HepG2 (cell line): ENCODE results near the gene SMARCD1. TPM values are rescaled to one million over a fixed set of nuclear protein-coding genes. Genes with fewer than 3 reads are reported as not detected.

Source experiments
- ATAC-seq: fragments of 200-7000 bp; cut with Tn5 transposase; 3 replicates; pipeline ENCODE4 v1.9.1; 2020; ENCODE audit warnings: mild to moderate bottlenecking, moderate library complexity
- BruUV-seq: library from RNA; stranded (reverse); fragments of 400-500 nt; replicated peaks from 2 replicates; lab custom pipeline; 2021; lab: Mats Ljungman, UMichigan
- CTCF ChIA-PET: fragments of 300-600 bp; formaldehyde crosslinking; extraction: SDS; loops from one replicate; lab custom pipeline; 2021; ENCODE audit warnings: low total read pairs, inconsistent platforms, low intra/inter-chr PET ratio; lab: Yijun Ruan, JAX
- POLR2A ChIA-PET: fragments of 350-600 bp; sonication (Branson Sonifier 250); formaldehyde crosslinking; loops from one replicate; lab custom pipeline; 2020; ENCODE audit warnings: antibody characterized with exemption, inconsistent platforms; lab: Yijun Ruan, JAX
- DNase-seq: peaks from one replicate; pipeline ENCODE4 v3.0.0-alpha.2; 2015; ENCODE audit warnings: low spot score
- FAIRE-seq: peaks from 3 replicates; lab custom pipeline; 2011; peaks lifted over from hg19 to GRCh38; lab: Jason Lieb, UNC
- H2AFZ ChIP-seq: one replicate; pipeline ENCODE4 v1.6.1; 2011; ENCODE audit warnings: low read length, inconsistent platforms
- H3K27ac ChIP-seq: fragments of 300-600 bp; 3 replicates; pipeline ENCODE4 v1.8.0; 2011; ENCODE audit warnings: mixed run types, mild to moderate bottlenecking, mixed read lengths, low read length, inconsistent platforms; ENCODE audit not compliant: insufficient read depth; ENCODE audit errors: extremely low read length
- H3K27me3 ChIP-seq, 2 experiments: fragments of 200-600 bp in 1 of 2; 2 replicates in 1 of 2; 3 replicates in 1 of 2; pipeline versions ENCODE4 v1.6.0 to v1.8.0; 2011; ENCODE audit warnings: low read length in 2 of 2, mild to moderate bottlenecking in 2 of 2, moderate library complexity in 2 of 2, inconsistent platforms in 1 of 2; ENCODE audit not compliant: insufficient read depth in 2 of 2, control insufficient read depth in 1 of 2
- H3K36me3 ChIP-seq, 2 experiments: fragments of 200-600 bp in 1 of 2; replicated peaks in 1 of 2; 2 replicates in 1 of 2; 3 replicates in 1 of 2; pipeline versions ENCODE4 v1.5.1 to v1.8.0; 2011; ENCODE audit warnings: low read length in 2 of 2, inconsistent platforms in 1 of 2; ENCODE audit not compliant: insufficient read depth in 2 of 2, control insufficient read depth in 1 of 2
- H3K4me1 ChIP-seq: 2 replicates; pipeline ENCODE4 v1.5.1; 2012; ENCODE audit warnings: low read length, inconsistent platforms; ENCODE audit not compliant: insufficient read depth
- H3K4me2 ChIP-seq: 2 replicates; pipeline ENCODE4 v1.6.0; 2011; ENCODE audit warnings: low read depth, low read length, inconsistent platforms
- H3K4me3 ChIP-seq, 3 experiments: fragments of 200-600 bp in 1 of 3; sonication (generic), shearing (Covaris generic) in 1 of 3; replicated peaks in 1 of 3; 2 replicates each; pipeline ENCODE4 v1.5.1; 2011 to 2016; ENCODE audit warnings: low read length in 3 of 3, inconsistent platforms in 2 of 3, low read depth in 2 of 3, mild to moderate bottlenecking in 2 of 3, control low read depth in 1 of 3, mixed read lengths in 1 of 3; ENCODE audit not compliant: insufficient read depth in 1 of 3
- H3K79me2 ChIP-seq: one replicate; pipeline ENCODE4 v1.6.1; 2011; ENCODE audit warnings: low read length, inconsistent platforms; ENCODE audit not compliant: insufficient read depth
- H3K9ac ChIP-seq: 2 replicates; pipeline ENCODE4 v1.6.0; 2011; ENCODE audit warnings: mild to moderate bottlenecking, low read depth, low read length, inconsistent platforms; ENCODE audit not compliant: insufficient read depth
- H3K9me3 ChIP-seq: 2 replicates; pipeline ENCODE4 v1.5.1; 2012; ENCODE audit warnings: mild to moderate bottlenecking, low read length
- H4K20me1 ChIP-seq: 2 replicates; pipeline ENCODE4 v1.6.0; 2011; ENCODE audit warnings: inconsistent platforms, mild to moderate bottlenecking, low read length, moderate library complexity; ENCODE audit not compliant: insufficient read depth
- CREM ChIP-seq, 2 experiments: sonication (generic) in 1 of 2; formaldehyde crosslinking in 1 of 2; IDR thresholded peaks; 2 replicates each; pipeline versions ENCODE4 v1.4.0 to v1.6.1; 2016 to 2020; ENCODE audit warnings: antibody characterized with exemption in 1 of 2, mild to moderate bottlenecking in 1 of 2, missing genetic modification reagents in 1 of 2
- HNRNPL ChIP-seq: fragments of 200-400 bp; formaldehyde crosslinking; IDR thresholded peaks from 2 replicates; pipeline ENCODE4 v1.6.1; 2017; ENCODE audit warnings: mild to moderate bottlenecking, low read depth, low read length
- KAT2B ChIP-seq: fragments of 150-350 bp; IDR thresholded peaks from 2 replicates; pipeline ENCODE4 v1.6.1; 2014; ENCODE audit warnings: low read depth, low read length, borderline replicate concordance
- KDM1A ChIP-seq: IDR thresholded peaks from 2 replicates; pipeline ENCODE4 v1.6.1; 2016; ENCODE audit warnings: missing compliant biosample characterization
- NRL ChIP-seq: sonication (generic); formaldehyde crosslinking; IDR thresholded peaks from 2 replicates; pipeline ENCODE4 v1.5.0; 2020; ENCODE audit warnings: missing genetic modification reagents, mild to moderate bottlenecking, moderate library complexity, borderline replicate concordance
- SMAD1 ChIP-seq: sonication (generic); formaldehyde crosslinking; IDR thresholded peaks from 2 replicates; pipeline ENCODE4 v1.4.0; 2020; ENCODE audit warnings: missing genetic modification reagents, low read depth, mild to moderate bottlenecking, borderline replicate concordance
- ZIK1 ChIP-seq: sonication (generic); formaldehyde crosslinking; IDR thresholded peaks from 2 replicates; pipeline ENCODE4 v1.5.0; 2020; ENCODE audit warnings: mild to moderate bottlenecking, low read depth, missing genetic modification reagents, borderline replicate concordance
- ZNF251 ChIP-seq: sonication (generic); formaldehyde crosslinking; IDR thresholded peaks from 2 replicates; pipeline ENCODE4 v1.9.0; 2021; ENCODE audit warnings: mild to moderate bottlenecking, missing genetic modification reagents
- ZNF3 ChIP-seq: IDR thresholded peaks from 2 replicates; pipeline ENCODE4 v1.7.0; 2017; ENCODE audit warnings: inconsistent platforms
- ZNF792 ChIP-seq: IDR thresholded peaks from 2 replicates; pipeline ENCODE4 v1.6.1; 2016
- WGBS: methylation state at CpG from one replicate; pipeline ENCODE4 v1.1.6; 2017; ENCODE audit warnings: low lambda C conversion rate; 5-methylcytosine and 5-hydroxymethylcytosine counted together
- in situ Hi-C: cut with HindIII; loops from 2 replicates; pipeline ENCODE4 v1.10.0; 2017; ENCODE audit warnings: low pct_unique_long_range_greater_than_20kb; ENCODE audit not compliant: extremely low pct_ligation_motif_present
- intact Hi-C: fragments of 100-400 bp; cut with micrococcal nuclease; formaldehyde crosslinking; loops from one replicate; pipeline ENCODE4 v1.10.0; 2022; ENCODE audit not compliant: unreplicated experiment
- polyA plus RNA-seq, 8 experiments: library from polyadenylated mRNA; depleted of rRNA in 3 of 8; stranded (reverse) in 7 of 8; unstranded in 1 of 8; fragments of >200 nt; fragmentation: Illumina TruSeq in 4 of 8; extraction: Trizol in 4 of 8; gene quantifications; 2 replicates each; pipeline versions ENCODE4 v1.2.1 to v1.2.3, GENCODE V29; 2011 to 2016; ENCODE audit warnings: low read depth in 4 of 8, missing spikeins in 1 of 8, mixed read lengths in 1 of 8; ENCODE audit not compliant: insufficient read depth in 1 of 8
- total RNA-seq, 5 experiments: library from RNA; depleted of rRNA; stranded (reverse); fragments of >200 nt; fragmentation: Illumina TruSeq; extraction: Trizol; gene quantifications; 2 replicates each; pipeline ENCODE4 v1.2.3, GENCODE V29; 2016; ENCODE audit warnings: low read depth in 1 of 5
- TF ChIP-seq, protein P1 (sequence below): sonication (generic); formaldehyde crosslinking; IDR thresholded peaks from 2 replicates; pipeline ENCODE4 v1.5.0; 2020; ENCODE audit warnings: mild to moderate bottlenecking, missing genetic modification reagents, moderate library complexity

The SMARCD1 gene
- total and polyA plus RNA-seq, 2 of the 13 experiments (the other 11 are each of a cell fraction or from before 2014, with no cell fraction given): 51.7 to 54.6 TPM

- no peak for FAIRE-seq
- H3K27ac ChIP-seq: peak overlapping the region; percentile 95
- no peak for ATAC-seq
- intact Hi-C loops: no loop called here
- H3K79me2 ChIP-seq: peaks cover 13% of the 10 kb centered on the region
- TF ChIP-seq KAT2B (no peak), SMAD1 (0 out of 2 replicates have a peak, but pooled peaks have one; percentile 45)
- TF ChIP-seq, all 625 proteins: peak for 1
- BruUV-seq: no TSS peak
- Histone ChIP-seq H3K9me3 (no peaks in the 10 kb centered on the region), H3K9ac (peak overlapping the region; percentile 69), H3K36me3 (no peaks in the 10 kb centered on the region), H3K4me2 (peak overlapping the region; percentile 95), H2AFZ (no peak overlapping the region), H4K20me1 (no peaks in the 10 kb centered on the region), H3K4me1 (peaks cover 73% of the 10 kb centered on the region), H3K4me3 (peak overlapping the region in 2 of 3 experiments; percentile 51 to 72; a peak in 4 of 6 replicates), H3K27me3 (no peaks in the 10 kb centered on the region; a peak in 1 of 5 replicates)
- 68% methylated on average over 3 of the region's 3 CpGs for WGBS
- DNase-seq: no peak
- ChIA-PET POLR2A (interaction anchor here (1.5 to 7.6 kb wide), 4 partner anchors 7 to 266 kb away, joined by 4 to 265 read pairs (median 76); partner anchors contain the start of genes BCDIN3D, CERS5, GPD1 and SMARCD1), CTCF (no interaction called here)
- in situ Hi-C loops: no loop called here
Measured at GRCh38 chr12:50109319-50109718, 24.2 kb downstream of the SMARCD1 start.

DNA sequence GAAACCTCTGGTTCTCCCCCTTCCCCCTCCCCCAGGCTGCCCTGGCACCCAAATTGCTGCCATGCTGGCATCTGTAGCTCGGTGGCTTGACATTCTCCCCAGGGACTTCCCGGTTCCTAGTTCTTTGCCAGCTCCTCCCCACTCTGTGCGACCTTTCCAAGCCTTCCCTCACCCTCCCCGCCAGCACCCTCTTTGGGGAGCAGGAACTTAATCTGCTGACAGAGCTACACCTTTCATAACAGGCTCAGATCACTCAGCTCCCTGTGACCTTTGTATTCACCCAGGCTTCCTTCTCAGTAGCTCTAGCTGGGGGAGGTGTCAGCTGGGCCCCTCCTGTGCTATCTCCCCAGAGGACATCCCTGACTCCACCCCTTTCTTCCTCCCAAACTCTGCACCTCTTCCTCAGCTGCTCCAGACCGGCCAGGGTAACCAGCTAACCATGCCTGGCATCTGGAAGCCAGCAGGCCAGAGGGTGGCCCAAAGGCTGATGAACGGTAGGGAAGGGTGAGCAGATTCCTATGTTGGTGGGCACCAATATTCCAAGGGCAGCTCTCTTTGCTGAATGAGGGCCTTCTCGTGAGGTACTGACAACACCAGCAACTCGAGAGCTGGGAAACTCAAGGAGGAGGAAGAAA is 25.1 kb downstream of the SMARCD1 start:
- ATAC-seq (peak; percentile 48), DNase-seq (peak; percentile 86), FAIRE-seq (peak; percentile 90)
- H3K4me1 ChIP-seq: peaks cover 66% of the 10 kb centered on the region
- no peaks in the 10 kb centered on the region for H3K36me3 ChIP-seq
- H4K20me1 ChIP-seq: no peaks in the 10 kb centered on the region
- no peaks in the 10 kb centered on the region for H3K9me3 ChIP-seq
- in situ Hi-C loops (no loop called here), intact Hi-C loops (loop anchor here (1.0 to 2.0 kb wide), 3 partner anchors 9 to 35 kb away; partner anchors contain the start of gene SMARCD1)
- peaks cover 16% of the 10 kb centered on the region for H3K79me2 ChIP-seq
- peak overlapping the region; percentile 95 for H3K4me2 ChIP-seq
- H2AFZ ChIP-seq: peak overlapping the region; percentile 59
- CTCF ChIA-PET: no interaction called here
- WGBS: 3% methylated on average over 8 of the region's 8 CpGs
- no TSS peak for BruUV-seq
- H3K27ac ChIP-seq: peak overlapping the region; percentile 95
- H3K27me3 ChIP-seq: no peaks in the 10 kb centered on the region; a peak in 1 of 5 replicates
- peak overlapping the region; percentile 50 to 72 (median 51); a peak in 5 of 6 replicates for H3K4me3 ChIP-seq
- peak overlapping the region; percentile 69 for H3K9ac ChIP-seq
- POLR2A ChIA-PET: interaction anchor here (0.8 to 7.6 kb wide), 15 partner anchors 8 to 979 kb away, joined by 3 to 265 read pairs (median 4); partner anchors contain the start of genes BCDIN3D, CERS5, GPD1 and LIMA1
- no peak for TF ChIP-seq KDM1A (CRISPR knock-in tag)
- no peak for TF ChIP-seq ZNF3 (CRISPR knock-in tag)
- TF ChIP-seq, protein P1, sequence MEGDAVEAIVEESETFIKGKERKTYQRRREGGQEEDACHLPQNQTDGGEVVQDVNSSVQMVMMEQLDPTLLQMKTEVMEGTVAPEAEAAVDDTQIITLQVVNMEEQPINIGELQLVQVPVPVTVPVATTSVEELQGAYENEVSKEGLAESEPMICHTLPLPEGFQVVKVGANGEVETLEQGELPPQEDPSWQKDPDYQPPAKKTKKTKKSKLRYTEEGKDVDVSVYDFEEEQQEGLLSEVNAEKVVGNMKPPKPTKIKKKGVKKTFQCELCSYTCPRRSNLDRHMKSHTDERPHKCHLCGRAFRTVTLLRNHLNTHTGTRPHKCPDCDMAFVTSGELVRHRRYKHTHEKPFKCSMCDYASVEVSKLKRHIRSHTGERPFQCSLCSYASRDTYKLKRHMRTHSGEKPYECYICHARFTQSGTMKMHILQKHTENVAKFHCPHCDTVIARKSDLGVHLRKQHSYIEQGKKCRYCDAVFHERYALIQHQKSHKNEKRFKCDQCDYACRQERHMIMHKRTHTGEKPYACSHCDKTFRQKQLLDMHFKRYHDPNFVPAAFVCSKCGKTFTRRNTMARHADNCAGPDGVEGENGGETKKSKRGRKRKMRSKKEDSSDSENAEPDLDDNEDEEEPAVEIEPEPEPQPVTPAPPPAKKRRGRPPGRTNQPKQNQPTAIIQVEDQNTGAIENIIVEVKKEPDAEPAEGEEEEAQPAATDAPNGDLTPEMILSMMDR (CRISPR knock-in tag): peak; percentile 24; the same call in 1 of the 2 replicates
- TF ChIP-seq NRL (CRISPR knock-in tag): no peak; the same call in 1 of the 2 replicates
- TF ChIP-seq ZIK1: peak; percentile 71; the same call in 1 of the 2 replicates
- TF ChIP-seq ZNF792: no peak
- TF ChIP-seq ZNF251 (CRISPR knock-in tag): no peak
- TF ChIP-seq HNRNPL: peak; percentile 84; the same call in 1 of the 2 replicates
- peak; percentile 47; the same call in 1 of the 2 replicates for TF ChIP-seq CREM (IDR thresholded peaks at IDR 0.05)
- TF ChIP-seq CREM (CRISPR knock-in tag; IDR thresholded peaks at IDR 0.05): no peak
